Activated T-helper 17 cell treated with anti-CD3 and anti-CD28 coated beads, Interleukin-2, amount 50 U/mL, for 72 hours (primary cell): ENCODE data around the gene ACAD8. TPM values are rescaled to one million over a fixed set of nuclear protein-coding genes. Genes with fewer than 3 reads are reported as not detected.
A peak's percentile ranks its signal among the peaks of the same experiment; 100 is the strongest.
"Not testable (repeated sequence)": the region's sequence is repeated elsewhere in the genome, so short reads cannot be mapped to it uniquely, and the experiment has no call there.

Experiments used
- ATAC-seq: fragments of 150-1000 bp; cut with Tn5 transposase; replicated peaks from 2 replicates; pipeline ENCODE4 v1.10.0; 2021; ENCODE audit warnings: mild to moderate bottlenecking, moderate library complexity
- H3K27ac Mint-ChIP-seq: one replicate; pipeline ENCODE4 v1.8.0; 2022; ENCODE audit warnings: mixed read lengths
- H3K27me3 Mint-ChIP-seq: one replicate; pipeline ENCODE4 v1.8.0; 2022; ENCODE audit warnings: mixed read lengths
- H3K36me3 Mint-ChIP-seq: one replicate; pipeline ENCODE4 v1.8.0; 2022; ENCODE audit warnings: low read depth, mild to moderate bottlenecking, mixed read lengths
- H3K4me1 Mint-ChIP-seq: one replicate; pipeline ENCODE4 v1.8.0; 2022; ENCODE audit warnings: mixed read lengths
- H3K4me3 Mint-ChIP-seq: one replicate; pipeline ENCODE4 v1.8.0; 2022; ENCODE audit warnings: mild to moderate bottlenecking, mixed read lengths
- H3K9me3 Mint-ChIP-seq: one replicate; pipeline ENCODE4 v1.8.0; 2022; ENCODE audit warnings: mixed read lengths
- total RNA-seq, 2 donors: library from RNA; stranded (reverse); gene quantifications; one replicate each; pipeline ENCODE4 v1.2.3, GENCODE V29; 2022

ACAD8 gene
- total RNA-seq, 2 donors from 2014 or later, result 22.8 to 23.7 TPM

- Mint-ChIP-seq H3K9me3 (no peaks in the 10 kb centered on the region), H3K27me3 (no peaks in the 10 kb centered on the region), H3K27ac (no peak overlapping the region), H3K4me1 (peaks cover 20% of the 10 kb centered on the region), H3K4me3 (no peak overlapping the region), H3K36me3 (peaks cover 17% of the 10 kb centered on the region)
- no peak for ATAC-seq
These were observed 14.6 kb downstream of the ACAD8 start for GRCh38 chr11:134267966-134268365.

- Mint-ChIP-seq H3K4me3 (peak overlapping the region; percentile 69), H3K27ac (no peak overlapping the region), H3K9me3 (no peaks in the 10 kb centered on the region), H3K4me1 (peaks cover 27% of the 10 kb centered on the region), H3K27me3 (no peaks in the 10 kb centered on the region), H3K36me3 (peaks cover 3% of the 10 kb centered on the region)
- ATAC-seq, result peak; percentile 48
These were observed 16.9 kb downstream of the ACAD8 start for GRCh38 chr11:134270250-134270714.

DNA sequence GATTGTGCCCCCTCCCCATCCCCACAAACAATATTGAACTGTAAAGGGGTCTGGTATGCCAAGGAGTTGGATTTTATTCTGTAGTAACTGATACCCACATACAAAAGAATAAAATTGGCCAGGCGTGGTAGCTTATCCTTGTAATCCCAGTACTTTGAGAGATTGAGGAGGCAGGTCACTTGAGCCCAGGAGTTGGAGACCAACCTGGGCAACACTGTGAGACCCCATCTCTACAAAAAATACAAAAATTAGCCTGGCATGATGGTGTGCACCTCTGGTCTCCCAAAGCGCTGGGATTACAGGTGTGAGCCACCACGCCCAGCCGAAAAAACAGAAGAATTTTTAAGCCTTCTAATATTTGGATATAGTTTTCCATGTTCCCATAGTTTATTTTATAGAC lies 18.6 kb downstream of the ACAD8 start:
- Mint-ChIP-seq H3K27ac (peak overlapping the region; percentile 59), H3K27me3 (no peaks in the 10 kb centered on the region), H3K4me1 (peaks cover 26% of the 10 kb centered on the region), H3K36me3 (no peaks in the 10 kb centered on the region), H3K9me3 (no peaks in the 10 kb centered on the region), H3K4me3 (no peak overlapping the region)
- no peak for ATAC-seq

DNA sequence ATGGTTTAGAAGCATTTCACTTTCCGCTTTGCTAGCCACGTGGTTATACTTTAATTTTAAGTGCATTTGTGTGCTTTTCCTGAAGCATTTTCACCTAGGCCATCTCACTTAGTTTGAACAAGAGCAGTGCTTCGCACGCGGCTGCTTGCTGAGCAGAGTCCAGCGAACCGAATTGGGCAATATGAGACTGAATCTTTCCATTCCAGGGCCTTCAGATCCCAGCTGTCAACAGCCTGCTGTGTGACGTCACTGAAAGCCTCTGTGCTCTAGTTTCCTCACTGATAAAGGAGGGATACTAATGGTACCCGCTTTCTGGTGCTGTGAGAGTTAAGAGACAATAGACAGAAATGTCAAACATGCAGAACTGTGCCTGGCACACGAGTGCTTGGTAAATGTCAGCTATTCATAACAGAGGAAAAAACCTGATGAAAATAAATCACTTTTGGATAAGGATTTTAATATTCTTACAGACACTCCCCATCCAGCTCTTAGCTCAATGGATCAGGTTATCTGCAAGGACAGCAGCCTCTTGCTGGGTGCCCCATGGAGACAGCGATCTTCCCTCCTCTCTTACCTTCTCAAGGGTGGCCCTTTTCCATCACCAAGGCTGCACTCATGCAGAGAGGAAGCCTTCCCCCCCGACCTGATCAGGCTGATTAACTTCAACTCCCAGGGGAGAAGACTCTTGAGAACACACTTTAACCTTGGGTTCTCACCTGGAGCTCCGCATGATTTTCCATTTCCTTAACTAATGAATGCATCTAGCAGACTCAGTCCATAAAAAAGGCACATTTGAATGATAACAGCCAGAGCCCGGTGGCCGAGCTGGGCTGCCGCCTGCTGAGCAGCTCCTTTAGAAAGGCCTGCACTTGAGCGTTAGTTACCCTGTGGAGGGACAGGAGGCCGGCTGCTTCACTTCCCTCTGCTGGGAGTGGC lies 19.3 kb downstream of the ACAD8 start:
- no peak for ATAC-seq
- peak overlapping the region; percentile 97 for H3K4me3 Mint-ChIP-seq
- H3K27ac Mint-ChIP-seq, result peak overlapping the region; percentile 59

DNA sequence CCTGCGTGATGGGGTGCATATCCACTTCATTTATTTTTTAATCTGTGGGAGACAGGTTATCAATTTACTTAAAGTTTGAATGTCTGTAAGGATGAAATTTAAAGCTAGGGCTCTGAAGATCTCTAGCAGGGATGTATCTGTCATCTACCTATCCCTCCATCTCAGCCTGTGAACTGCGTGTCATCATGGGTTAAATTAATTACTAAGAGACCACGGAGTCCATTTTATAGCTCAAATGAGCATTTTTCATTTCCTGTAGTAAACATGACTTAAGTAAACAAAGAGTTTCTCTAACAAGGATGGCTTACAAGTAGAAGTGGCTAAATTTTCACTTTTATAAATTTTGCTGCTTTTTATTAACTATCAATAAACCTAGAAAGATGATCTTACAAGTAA lies 19.9 kb downstream of the ACAD8 start:
- Mint-ChIP-seq H3K4me1 (peaks cover 29% of the 10 kb centered on the region), H3K9me3 (no peaks in the 10 kb centered on the region), H3K36me3 (no peaks in the 10 kb centered on the region), H3K27ac (peak overlapping the region; percentile 38), H3K4me3 (peak overlapping the region; percentile 97), H3K27me3 (no peaks in the 10 kb centered on the region)
- no peak for ATAC-seq

More for the DNA sequence above, 19.3 kb downstream of the ACAD8 start:
- Mint-ChIP-seq H3K27me3 (no peaks in the 10 kb centered on the region), H3K4me1 (peaks cover 29% of the 10 kb centered on the region), H3K36me3 (no peaks in the 10 kb centered on the region), H3K9me3 (no peaks in the 10 kb centered on the region)

DNA sequence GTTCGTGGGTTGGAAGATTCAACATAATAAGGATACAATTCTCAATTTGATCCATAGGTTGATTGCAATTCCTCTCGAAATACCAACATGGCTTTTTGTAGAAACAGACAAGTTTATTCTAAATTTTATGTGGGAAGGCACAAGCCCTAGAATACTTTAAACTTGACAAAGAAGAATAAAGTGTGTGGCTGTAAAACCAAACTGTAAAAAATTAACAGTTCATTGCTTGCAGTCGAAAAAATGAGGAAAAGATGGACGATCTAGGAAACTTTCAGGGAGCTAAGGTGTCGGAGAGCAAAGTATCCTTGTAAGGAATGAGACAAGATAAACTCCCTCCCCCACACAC lies 21.8 kb downstream of the ACAD8 start:
- Mint-ChIP-seq H3K27me3 (no peaks in the 10 kb centered on the region), H3K4me1 (peaks cover 27% of the 10 kb centered on the region), H3K9me3 (no peaks in the 10 kb centered on the region), H3K27ac (peak overlapping the region; percentile 93), H3K4me3 (peak overlapping the region; percentile 97), H3K36me3 (no peaks in the 10 kb centered on the region)
- no peak for ATAC-seq

- peak within 1 kb of the TSS; percentile 97 for H3K4me3 Mint-ChIP-seq
- no peaks in the 10 kb centered on the region for H3K36me3 Mint-ChIP-seq
- no peaks in the 10 kb centered on the region for H3K9me3 Mint-ChIP-seq
- peak; percentile 79 for ATAC-seq
- peak within 1 kb of the TSS; percentile 93 for H3K27ac Mint-ChIP-seq
- peaks cover 21% of the 10 kb centered on the region for H3K4me1 Mint-ChIP-seq
- H3K27me3 Mint-ChIP-seq, result no peaks in the 10 kb centered on the region
These were observed 22.4 kb downstream of the ACAD8 start, which contains the start of gene GLB1L3 for GRCh38 chr11:134275534-134276395. GLB1L3 (plus strand) TSS chr11:134276379; CDS start chr11:134276741, 362 bp downstream.

DNA sequence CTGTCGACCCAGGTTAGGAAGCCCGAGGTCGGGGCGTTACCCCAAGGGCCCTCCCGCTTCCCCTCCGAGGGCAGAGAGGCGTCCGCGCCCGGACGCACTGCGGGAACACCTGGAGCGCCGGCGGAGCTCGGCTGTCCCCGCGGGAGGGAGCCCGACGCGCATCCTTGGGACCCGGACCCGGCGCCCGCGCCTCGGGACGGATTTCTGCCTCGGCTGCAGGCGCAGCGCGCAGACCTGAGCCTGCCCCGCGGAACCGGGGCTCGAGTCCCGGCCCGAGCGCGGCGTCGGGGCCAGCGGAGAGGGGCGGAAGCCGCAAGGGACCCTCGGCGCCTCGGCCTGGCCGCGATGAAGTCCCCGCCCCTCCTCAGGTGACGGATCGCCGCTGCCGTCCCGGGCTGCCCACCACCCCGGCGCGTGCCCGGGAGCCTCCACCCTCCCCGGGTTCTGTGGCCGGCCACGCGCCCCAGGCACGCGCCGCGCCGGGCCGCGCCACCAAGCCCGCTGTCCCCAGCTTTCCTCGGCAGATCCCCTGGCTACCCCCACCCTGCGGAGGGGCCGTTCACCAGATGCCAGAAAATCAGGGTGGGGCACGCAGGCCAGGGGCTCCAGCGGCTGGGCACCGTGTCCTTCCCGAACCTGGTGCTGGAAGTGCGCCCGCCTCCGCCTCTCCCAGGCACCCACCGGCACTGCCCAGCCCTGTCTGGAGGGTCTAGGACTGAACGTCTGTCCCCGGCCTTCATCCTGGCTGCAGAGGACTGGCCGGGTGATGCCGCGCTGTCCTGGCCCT lies 23.2 kb downstream of the ACAD8 start:
- ATAC-seq, result peak; percentile 31

GRCh38 chr11:134277183-134278001 lies 24.0 kb downstream of the ACAD8 start:
- no peak for ATAC-seq
- Mint-ChIP-seq H3K27ac (peak overlapping the region; percentile 83), H3K4me1 (peaks cover 14% of the 10 kb centered on the region)

More for the DNA sequence above, 23.2 kb downstream of the ACAD8 start:
- Mint-ChIP-seq H3K4me3 (peak overlapping the region; percentile 97), H3K27ac (peak overlapping the region; percentile 93), H3K4me1 (peaks cover 15% of the 10 kb centered on the region), H3K27me3 (no peaks in the 10 kb centered on the region), H3K9me3 (no peaks in the 10 kb centered on the region), H3K36me3 (no peaks in the 10 kb centered on the region)

DNA sequence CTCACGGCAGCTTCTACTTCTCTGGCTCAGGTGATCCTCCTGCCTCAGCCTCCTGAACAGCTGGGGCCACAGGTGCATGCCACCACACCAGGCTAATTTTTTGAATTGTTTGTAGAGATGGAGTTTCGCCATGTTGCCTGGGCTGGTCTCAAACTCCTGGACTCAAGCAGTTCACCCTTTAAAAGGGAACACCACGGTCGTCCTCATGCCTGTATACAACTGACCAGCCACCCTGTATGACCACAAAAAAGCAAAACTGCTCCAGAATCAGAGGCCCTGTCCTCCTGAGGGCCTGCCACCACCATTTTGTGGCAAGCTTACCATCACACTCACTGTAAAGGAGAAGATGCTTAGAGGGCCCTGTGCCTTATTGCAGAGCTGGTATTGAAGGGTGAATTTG lies 25.0 kb downstream of the ACAD8 start:
- no peak overlapping the region for H3K4me3 Mint-ChIP-seq
- ATAC-seq, result no peak
- no peaks in the 10 kb centered on the region for H3K27me3 Mint-ChIP-seq
- no peaks in the 10 kb centered on the region for H3K36me3 Mint-ChIP-seq
- H3K27ac Mint-ChIP-seq, result no peak overlapping the region
- no peaks in the 10 kb centered on the region for H3K9me3 Mint-ChIP-seq
- H3K4me1 Mint-ChIP-seq, result peaks cover 14% of the 10 kb centered on the region

More at GRCh38 chr11:134277183-134278001, 24.0 kb downstream of the ACAD8 start:
- Mint-ChIP-seq H3K36me3 (no peaks in the 10 kb centered on the region), H3K9me3 (no peaks in the 10 kb centered on the region), H3K4me3 (peak overlapping the region; percentile 85), H3K27me3 (no peaks in the 10 kb centered on the region)

- H3K27ac Mint-ChIP-seq, H3K36me3 Mint-ChIP-seq, H3K4me3 Mint-ChIP-seq, H3K9me3 Mint-ChIP-seq, H3K27me3 Mint-ChIP-seq, H3K4me1 Mint-ChIP-seq, ATAC-seq: not testable (repeated sequence)
These were observed 28.3 kb downstream of the ACAD8 start for GRCh38 chr11:134281635-134282034.

- no peaks in the 10 kb centered on the region for H3K27me3 Mint-ChIP-seq
- no peak overlapping the region for H3K4me3 Mint-ChIP-seq
- no peak overlapping the region for H3K27ac Mint-ChIP-seq
- no peak for ATAC-seq
- no peaks in the 10 kb centered on the region for H3K9me3 Mint-ChIP-seq
- H3K36me3 Mint-ChIP-seq, result no peaks in the 10 kb centered on the region
- H3K4me1 Mint-ChIP-seq, result peaks cover under 1% of the 10 kb centered on the region
These were observed 29.0 kb downstream of the ACAD8 start for GRCh38 chr11:134282121-134283045.
